LNCaP clone FGC (cell line): ENCODE results near the gene WFIKKN2.

Experiments
- DNase-seq: peaks from one replicate; pipeline ENCODE4 v3.0.0-alpha.2; 2011; ENCODE audit warnings: low read depth
- H3K4me3 ChIP-seq: 2 replicates; pipeline ENCODE4 v1.5.1; 2011; ENCODE audit warnings: mild to moderate bottlenecking, low read depth, low read length, control low read depth
- CTCF ChIP-seq: IDR thresholded peaks from 2 replicates; pipeline ENCODE4 v1.5.1; 2012; ENCODE audit warnings: mild to moderate bottlenecking; ENCODE audit not compliant: control insufficient read depth, insufficient read depth; ENCODE audit errors: extremely low read depth

WFIKKN2 gene

GRCh38 chr17:50818261-50818660 is 17.1 kb upstream of the WFIKKN2 start:
- no peak for TF ChIP-seq CTCF
- no peak for DNase-seq
- no peak overlapping the region for H3K4me3 ChIP-seq

- no peak for DNase-seq
- no peak overlapping the region for H3K4me3 ChIP-seq
Measured at GRCh38 chr17:50818921-50819657, 16.3 kb upstream of the WFIKKN2 start.

GRCh38 chr17:50820651-50821050 is 14.7 kb upstream of the WFIKKN2 start:
- TF ChIP-seq CTCF: no peak
- no peak overlapping the region for H3K4me3 ChIP-seq
- no peak for DNase-seq

More at GRCh38 chr17:50818921-50819657, 16.3 kb upstream of the WFIKKN2 start:
- TF ChIP-seq CTCF: no peak

GRCh38 chr17:50822550-50822949 is 12.8 kb upstream of the WFIKKN2 start:
- TF ChIP-seq CTCF: no peak
- no peak for DNase-seq
- H3K4me3 ChIP-seq: no peak overlapping the region

- TF ChIP-seq CTCF: no peak
- no peak for DNase-seq
- no peak overlapping the region for H3K4me3 ChIP-seq
Measured at GRCh38 chr17:50824429-50824828, 11.0 kb upstream of the WFIKKN2 start.

GRCh38 chr17:50825188-50825587 is 10.2 kb upstream of the WFIKKN2 start:
- TF ChIP-seq CTCF: no peak
- H3K4me3 ChIP-seq: no peak overlapping the region
- no peak for DNase-seq
